Aorta (tissue), 4 donors: ENCODE data around the gene KRT74. TPM values are rescaled to one million over a fixed set of nuclear protein-coding genes. Genes with fewer than 3 reads are reported as not detected.

Experiments
- polyA plus RNA-seq, 2 donors: library from polyadenylated mRNA; stranded (reverse); fragments of 200-250 nt; gene quantifications; one replicate each; pipeline ENCODE4 v1.2.3, GENCODE V29; 2013
- total RNA-seq, 2 donors: library from RNA; stranded (reverse); fragmentation: NEBNext Ultra II Directional; extraction: Animal tissue kit (Norgen Biotek cat#: 25700); gene quantifications; one replicate each; pipeline ENCODE4 v1.2.1, GENCODE V29; 2021
- donor health status: healthy with polysubstance abuse.
- donor health status: Bipolar disorder and iron deficiency.
- donor health status: DM: no; HTN: no; CAD: no.
- donor health status: DM: yes; HTN: yes; CAD: no.

Gene KRT74
- total and polyA plus RNA-seq, 4 donors, result not detected

Other genes starting within 250 kb of the KRT74 start
- not detected for gene KRT85, start 206.4 kb downstream of the KRT74 start, total RNA-seq
- not detected for gene KRT85, start 206.4 kb downstream of the KRT74 start, polyA plus RNA-seq
- not detected for gene KRT84, start 188.2 kb downstream of the KRT74 start, total RNA-seq
- gene KRT84, start 188.2 kb downstream of the KRT74 start, polyA plus RNA-seq, result not detected
- not detected for gene KRT82, start 167.5 kb downstream of the KRT74 start, total RNA-seq
- not detected for gene KRT82, start 167.5 kb downstream of the KRT74 start, polyA plus RNA-seq
- gene KRT75, start 139.5 kb downstream of the KRT74 start, total RNA-seq, result not detected
- gene KRT75, start 139.5 kb downstream of the KRT74 start, polyA plus RNA-seq, result not detected
- gene KRT6B, start 121.7 kb downstream of the KRT74 start, total RNA-seq, result not detected
- under 1 TPM in 1 of 2 donors, not detected in 1; 0.18 TPM for gene KRT6B, start 121.7 kb downstream of the KRT74 start, polyA plus RNA-seq
- gene KRT6C, start 100.0 kb downstream of the KRT74 start, total RNA-seq, result not detected
- gene KRT6C, start 100.0 kb downstream of the KRT74 start, polyA plus RNA-seq, result under 1 TPM; 0.08 to 0.25 TPM
- gene KRT6A, start 80.6 kb downstream of the KRT74 start, total RNA-seq, result not detected
- 1 to 10 TPM in 1 of 2 donors, under 1 TPM in 1; 0.38 to 1.8 TPM for gene KRT6A, start 80.6 kb downstream of the KRT74 start, polyA plus RNA-seq
- under 1 TPM in 1 of 2 donors, not detected in 1; 0.87 TPM for gene KRT5, start 53.4 kb downstream of the KRT74 start, total RNA-seq
- 1 to 10 TPM; 1.4 to 2.4 TPM for gene KRT5, start 53.4 kb downstream of the KRT74 start, polyA plus RNA-seq
- gene KRT71, start 20.7 kb downstream of the KRT74 start, total RNA-seq, result not detected
- gene KRT71, start 20.7 kb downstream of the KRT74 start, polyA plus RNA-seq, result not detected
- not detected for gene KRT72, start 27.6 kb upstream of the KRT74 start, total RNA-seq
- gene KRT72, start 27.6 kb upstream of the KRT74 start, polyA plus RNA-seq, result 1 to 10 TPM in 1 of 2 donors, not detected in 1; 1.6 TPM
- gene KRT73, start 44.7 kb upstream of the KRT74 start, total RNA-seq, result not detected
- not detected for gene KRT73, start 44.7 kb upstream of the KRT74 start, polyA plus RNA-seq
- not detected for gene KRT2, start 78.4 kb upstream of the KRT74 start, total RNA-seq
- under 1 TPM; 0.05 to 0.50 TPM for gene KRT2, start 78.4 kb upstream of the KRT74 start, polyA plus RNA-seq
- gene KRT1, start 106.6 kb upstream of the KRT74 start, total RNA-seq, result under 1 TPM in 1 of 2 donors, not detected in 1; 0.51 TPM
- not detected for gene KRT1, start 106.6 kb upstream of the KRT74 start, polyA plus RNA-seq
- not detected for gene KRT77, start 129.7 kb upstream of the KRT74 start, total RNA-seq
- gene KRT77, start 129.7 kb upstream of the KRT74 start, polyA plus RNA-seq, result not detected
- not detected for gene KRT76, start 203.5 kb upstream of the KRT74 start, total RNA-seq
- not detected for gene KRT76, start 203.5 kb upstream of the KRT74 start, polyA plus RNA-seq
- not detected for gene KRT3, start 222.3 kb upstream of the KRT74 start, total RNA-seq
- gene KRT3, start 222.3 kb upstream of the KRT74 start, polyA plus RNA-seq, result not detected
- not detected for gene KRT4, start 240.3 kb upstream of the KRT74 start, total RNA-seq
- gene KRT4, start 240.3 kb upstream of the KRT74 start, polyA plus RNA-seq, result 1 to 10 TPM; 3.9 to 4.6 TPM